HG02943 (cell line): ENCODE measurements around the gene TEX30.

Experiments used
- ATAC-seq: cut with Tn5 transposase; IDR thresholded peaks from one replicate; pipeline ENCODE4 v1.9.1; 2021; ENCODE audit warnings: mild to moderate bottlenecking, low read depth, moderate library complexity; ENCODE audit not compliant: unreplicated experiment

The TEX30 gene

GRCh38 chr13:102773441-102774213 lies at the start of gene TEX30:
TEX30 (minus strand) TSS chr13:102773786; CDS start chr13:102770026, 3,760 bp downstream.
- ATAC-seq: peak; percentile 88

- no peak for ATAC-seq
These were observed 44.3 kb upstream of the TEX30 start for GRCh38 chr13:102817907-102818306.

- no peak for ATAC-seq
These were observed 43.7 kb upstream of the TEX30 start for GRCh38 chr13:102817241-102817640.

- no peak for ATAC-seq
These were observed 43.1 kb upstream of the TEX30 start for GRCh38 chr13:102816708-102817107.

- ATAC-seq: no peak
These were observed 42.2 kb upstream of the TEX30 start for GRCh38 chr13:102815788-102816187.

GRCh38 chr13:102814793-102815192 lies 41.2 kb upstream of the TEX30 start:
- no peak for ATAC-seq

GRCh38 chr13:102814025-102814607 lies 40.5 kb upstream of the TEX30 start:
- ATAC-seq: no peak

GRCh38 chr13:102812611-102813287 lies 39.2 kb upstream of the TEX30 start:
- ATAC-seq: no peak

- no peak for ATAC-seq
These were observed 34.1 kb upstream of the TEX30 start for GRCh38 chr13:102807699-102808098.

- ATAC-seq: no peak
These were observed 32.1 kb upstream of the TEX30 start for GRCh38 chr13:102805680-102806079.

- peak; percentile 78 for ATAC-seq
These were observed 26.8 kb upstream of the TEX30 start for GRCh38 chr13:102800145-102801041.

GRCh38 chr13:102799426-102800144 lies 26.0 kb upstream of the TEX30 start:
- peak; percentile 2 for ATAC-seq

GRCh38 chr13:102798581-102799425 lies 25.2 kb upstream of the TEX30 start, which contains the start of the genes BIVM and POGLUT2:
BIVM (plus strand) TSS chr13:102799119; CDS start chr13:102807268, 8,149 bp downstream.
POGLUT2 (minus strand) TSS chr13:102798976; CDS start chr13:102798670, 306 bp downstream.
- ATAC-seq: peak; percentile 72

- ATAC-seq: no peak
These were observed 20.2 kb upstream of the TEX30 start for GRCh38 chr13:102793611-102794355.

GRCh38 chr13:102792396-102792795 lies 18.8 kb upstream of the TEX30 start:
- no peak for ATAC-seq

- ATAC-seq: no peak
These were observed 15.1 kb upstream of the TEX30 start for GRCh38 chr13:102788683-102789082.

- no peak for ATAC-seq
These were observed 10.9 kb upstream of the TEX30 start for GRCh38 chr13:102784483-102784882.

- ATAC-seq: no peak
These were observed 8.0 kb upstream of the TEX30 start for GRCh38 chr13:102781591-102781990.
